ENCODE results near the gene CCDC97. TPM values are rescaled to one million over a fixed set of nuclear protein-coding genes. Genes with fewer than 3 reads are reported as not detected.

Gene CCDC97
- total RNA-seq, 1 donor from 2014 or later, result 16.9 TPM

DNA sequence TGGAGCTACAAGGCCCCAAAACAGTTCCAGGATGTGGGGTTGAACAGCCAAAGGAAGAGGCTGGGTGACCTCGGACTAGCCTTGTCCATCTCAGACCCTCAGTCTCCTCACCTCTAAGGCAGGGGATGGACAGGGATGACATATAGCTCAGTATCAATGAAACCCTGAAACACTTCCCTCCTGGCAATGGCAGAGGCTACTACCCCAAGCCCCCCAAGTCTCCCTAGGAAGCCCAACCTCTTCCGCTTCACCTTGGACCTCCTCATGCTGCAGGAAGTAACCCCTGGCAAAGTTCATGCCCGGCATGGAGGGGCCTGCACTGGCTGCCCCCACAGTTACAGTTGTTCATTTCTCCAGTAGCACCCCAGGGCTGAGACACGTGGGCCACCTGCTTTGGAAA, 10.6 kb downstream of the CCDC97 start:
- peaks cover 48% of the 10 kb centered on the region for H3K4me1 ChIP-seq
- no peaks in the 10 kb centered on the region for H3K27me3 ChIP-seq
- H3K27ac ChIP-seq, result peak overlapping the region; percentile 95
- DNase-seq (ENCODE audit: extremely low spot score in 2 of 2), result no peak
- no peak overlapping the region for H3K4me3 ChIP-seq
- TF ChIP-seq POLR2A (IDR thresholded peaks at IDR 0.05), result no peak
- no peak for TF ChIP-seq POLR2AphosphoS5 (IDR thresholded peaks at IDR 0.05; ENCODE audit: insufficient read depth in 1 of 2, low read depth in 1 of 2)
- TF ChIP-seq, protein P1, sequence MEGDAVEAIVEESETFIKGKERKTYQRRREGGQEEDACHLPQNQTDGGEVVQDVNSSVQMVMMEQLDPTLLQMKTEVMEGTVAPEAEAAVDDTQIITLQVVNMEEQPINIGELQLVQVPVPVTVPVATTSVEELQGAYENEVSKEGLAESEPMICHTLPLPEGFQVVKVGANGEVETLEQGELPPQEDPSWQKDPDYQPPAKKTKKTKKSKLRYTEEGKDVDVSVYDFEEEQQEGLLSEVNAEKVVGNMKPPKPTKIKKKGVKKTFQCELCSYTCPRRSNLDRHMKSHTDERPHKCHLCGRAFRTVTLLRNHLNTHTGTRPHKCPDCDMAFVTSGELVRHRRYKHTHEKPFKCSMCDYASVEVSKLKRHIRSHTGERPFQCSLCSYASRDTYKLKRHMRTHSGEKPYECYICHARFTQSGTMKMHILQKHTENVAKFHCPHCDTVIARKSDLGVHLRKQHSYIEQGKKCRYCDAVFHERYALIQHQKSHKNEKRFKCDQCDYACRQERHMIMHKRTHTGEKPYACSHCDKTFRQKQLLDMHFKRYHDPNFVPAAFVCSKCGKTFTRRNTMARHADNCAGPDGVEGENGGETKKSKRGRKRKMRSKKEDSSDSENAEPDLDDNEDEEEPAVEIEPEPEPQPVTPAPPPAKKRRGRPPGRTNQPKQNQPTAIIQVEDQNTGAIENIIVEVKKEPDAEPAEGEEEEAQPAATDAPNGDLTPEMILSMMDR (IDR thresholded peaks at IDR 0.05), result no peak
- intact Hi-C loops (cut with DNase I), result no loop called here
- peaks cover 0 to 51% of the 10 kb centered on the region in 2 donors for H3K36me3 ChIP-seq
- H3K9me3 ChIP-seq, result no peaks in the 10 kb centered on the region

DNA sequence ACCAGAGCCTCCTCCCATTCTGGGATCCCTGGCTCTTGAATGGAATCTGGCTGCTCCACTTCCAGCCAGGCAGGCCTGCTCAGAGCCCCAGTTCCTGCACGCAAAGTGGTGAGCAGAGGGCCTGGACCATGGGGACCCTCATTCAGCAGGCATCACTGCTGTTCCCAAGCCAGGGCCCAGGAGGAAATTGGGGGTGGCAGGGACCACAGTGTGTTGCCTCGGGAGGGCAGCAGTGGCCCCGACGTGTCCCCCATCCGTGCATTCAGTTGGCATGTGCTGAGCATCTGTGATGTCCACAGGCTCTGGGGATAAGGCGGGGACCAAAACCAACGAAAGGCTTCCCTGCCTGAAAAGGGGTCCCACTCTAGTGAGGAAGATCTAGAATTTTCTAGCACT, 11.2 kb downstream of the CCDC97 start:
- H3K27me3 ChIP-seq, result no peaks in the 10 kb centered on the region
- peak overlapping the region; percentile 95 for H3K27ac ChIP-seq
- TF ChIP-seq, protein P1 (IDR thresholded peaks at IDR 0.05), result no peak
- no peak for TF ChIP-seq POLR2A (IDR thresholded peaks at IDR 0.05)
- no peak for TF ChIP-seq POLR2AphosphoS5 (IDR thresholded peaks at IDR 0.05; ENCODE audit: insufficient read depth in 1 of 2, low read depth in 1 of 2)
- no peak for DNase-seq (ENCODE audit: extremely low spot score in 2 of 2)
- peaks cover 0 to 45% of the 10 kb centered on the region in 2 donors for H3K36me3 ChIP-seq
- H3K4me1 ChIP-seq, result peaks cover 54% of the 10 kb centered on the region
- intact Hi-C loops (cut with DNase I), result no loop called here
- H3K9me3 ChIP-seq, result no peaks in the 10 kb centered on the region
- H3K4me3 ChIP-seq, result no peak overlapping the region

DNA sequence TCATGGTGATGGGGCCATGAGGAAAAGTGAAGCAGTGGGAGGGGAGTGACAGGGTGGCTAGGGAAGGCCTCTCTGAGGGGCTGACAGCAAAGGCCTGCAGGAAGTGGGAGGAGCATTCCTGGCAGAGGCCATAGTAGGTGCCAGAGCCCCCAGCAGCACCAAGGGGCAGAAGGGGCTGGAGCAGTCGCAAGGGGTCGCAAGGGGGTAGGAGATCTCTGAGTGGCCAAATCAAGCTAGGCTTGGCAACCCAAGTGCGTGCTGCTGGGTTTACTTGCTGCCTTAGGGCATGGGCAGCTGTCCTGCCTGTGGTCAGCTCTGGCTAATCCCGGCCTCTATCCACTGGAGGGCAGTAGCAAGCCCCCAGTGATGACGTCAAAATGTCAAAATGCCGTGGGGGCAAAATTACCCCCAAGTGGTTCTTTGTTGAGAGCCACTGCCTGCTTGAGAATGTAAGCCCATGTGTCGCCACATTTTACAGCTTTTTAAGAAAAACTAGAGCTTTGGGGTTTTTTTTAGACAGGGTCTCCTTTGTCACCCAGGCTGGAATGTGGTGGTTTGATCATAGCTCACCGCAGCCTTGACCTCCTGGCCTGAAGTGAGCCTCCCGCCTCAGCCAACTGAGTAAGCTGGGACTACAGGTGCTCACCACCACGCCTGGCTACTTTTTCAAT, 11.8 kb downstream of the CCDC97 start:
- no peak for TF ChIP-seq POLR2A (IDR thresholded peaks at IDR 0.05)
- TF ChIP-seq, protein P1 (IDR thresholded peaks at IDR 0.05), result peak in 2 of 3 experiments; percentile 27 to 56
- TF ChIP-seq POLR2AphosphoS5 (IDR thresholded peaks at IDR 0.05; ENCODE audit: insufficient read depth in 1 of 2, low read depth in 1 of 2), result peak in 1 of 2 donors; percentile 26
- Histone ChIP-seq H3K4me1 (peaks cover 60% of the 10 kb centered on the region), H3K36me3 (peaks cover 0 to 40% of the 10 kb centered on the region in 2 donors), H3K27me3 (no peaks in the 10 kb centered on the region), H3K9me3 (no peaks in the 10 kb centered on the region), H3K4me3 (no peak overlapping the region), H3K27ac (peak overlapping the region; percentile 95)
- intact Hi-C loops (cut with DNase I), result no loop called here
- DNase-seq (ENCODE audit: extremely low spot score in 2 of 2), result no peak

DNA sequence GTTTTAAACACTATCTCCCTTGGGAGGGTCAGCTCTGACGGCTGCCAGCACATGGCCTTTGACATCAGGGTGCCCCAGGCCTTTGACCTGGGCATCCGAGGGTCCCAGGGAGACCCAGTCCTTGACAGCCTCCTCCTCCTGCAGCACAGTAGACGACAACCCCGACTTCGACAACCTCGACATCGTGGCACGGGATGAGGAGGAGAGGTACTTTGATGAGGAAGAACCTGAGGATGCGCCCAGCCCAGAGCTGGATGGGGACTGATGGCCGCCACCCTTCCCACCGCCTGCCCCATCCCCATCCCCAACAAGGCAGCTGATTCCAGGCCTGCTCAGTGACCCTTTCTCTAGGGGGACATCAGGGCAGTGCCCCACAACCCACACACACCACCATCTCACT, 12.5 kb downstream of the CCDC97 start:
- TF ChIP-seq POLR2A (IDR thresholded peaks at IDR 0.05) (no peak), POLR2AphosphoS5 (IDR thresholded peaks at IDR 0.05; ENCODE audit: insufficient read depth in 1 of 2, low read depth in 1 of 2) (no peak)
- TF ChIP-seq, protein P1 (IDR thresholded peaks at IDR 0.05), result no peak
- Histone ChIP-seq H3K36me3 (peaks cover 0 to 32% of the 10 kb centered on the region in 2 donors), H3K4me1 (peaks cover 67% of the 10 kb centered on the region), H3K27ac (peak overlapping the region; percentile 95), H3K27me3 (no peaks in the 10 kb centered on the region), H3K4me3 (no peak overlapping the region), H3K9me3 (no peaks in the 10 kb centered on the region)
- intact Hi-C loops (cut with DNase I), result no loop called here
- DNase-seq (ENCODE audit: extremely low spot score in 2 of 2), result no peak

DNA sequence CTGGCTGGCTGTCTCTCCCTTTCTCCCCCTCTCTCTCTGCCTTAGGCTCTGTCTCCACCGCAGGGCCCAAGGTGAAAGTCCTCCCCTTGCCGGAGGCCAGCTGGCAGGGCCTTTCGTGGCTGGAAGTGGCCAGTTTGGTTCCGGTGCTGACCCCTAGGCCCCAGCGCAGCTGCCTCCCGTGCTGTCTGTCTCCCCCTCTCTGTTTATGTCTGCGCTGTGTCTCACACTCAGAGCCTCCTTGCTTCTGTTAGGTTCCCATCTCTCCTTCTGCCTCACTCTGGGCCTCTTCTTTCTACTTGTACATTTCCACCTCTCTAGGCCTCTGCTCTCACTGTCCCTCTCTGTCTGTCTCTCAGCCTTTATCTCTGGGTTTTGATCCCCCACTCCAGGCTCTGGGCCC, 13.1 kb downstream of the CCDC97 start:
- DNase-seq (ENCODE audit: extremely low spot score in 2 of 2), result no peak
- Histone ChIP-seq H3K27ac (peak overlapping the region; percentile 95), H3K9me3 (no peaks in the 10 kb centered on the region), H3K36me3 (peaks cover 0 to 31% of the 10 kb centered on the region in 2 donors), H3K4me1 (peaks cover 72% of the 10 kb centered on the region), H3K27me3 (no peaks in the 10 kb centered on the region), H3K4me3 (no peak overlapping the region)
- TF ChIP-seq POLR2AphosphoS5 (IDR thresholded peaks at IDR 0.05; ENCODE audit: insufficient read depth in 1 of 2, low read depth in 1 of 2), result no peak
- TF ChIP-seq POLR2A (IDR thresholded peaks at IDR 0.05), result no peak
- TF ChIP-seq, protein P1 (IDR thresholded peaks at IDR 0.05), result no peak
- intact Hi-C loops (cut with DNase I), result no loop called here
